T-helper 2 cell treated with Interferon-gamma antibody and Interleukin-4, amounts not matched to agents 100 ng/mL and 5 ng/mL, for 36 hours (primary cell): Measurements from ENCODE around the gene NCKIPSD. TPM values are rescaled to one million over a fixed set of nuclear protein-coding genes. Genes with fewer than 3 reads are reported as not detected.
"Not testable (repeated sequence)": the region's sequence is repeated elsewhere in the genome, so short reads cannot be mapped to it uniquely, and the experiment has no call there.

Experiments
- intact Hi-C: fragments of 100-400 bp; cut with micrococcal nuclease; formaldehyde crosslinking; loops from one replicate; pipeline ENCODE4 v1.15.1; 2023
- total RNA-seq: library from RNA; stranded (reverse); gene quantifications from 2 replicates; pipeline ENCODE4 v1.2.3, GENCODE V29; 2022

NCKIPSD gene
- total RNA-seq = 34.1 and 37.8 TPM in 2 replicates

- intact Hi-C loops = loop anchor here (1.0 to 2.0 kb wide), 4 partner anchors 21 to 77 kb away; partner anchors contain the start of genes IP6K2, SLC26A6 and UQCRC1
Observed at GRCh38 chr3:48685603-48686511, at the start of gene NCKIPSD. NCKIPSD (minus strand) TSS chr3:48685915; CDS start chr3:48685807, 108 bp downstream.

DNA sequence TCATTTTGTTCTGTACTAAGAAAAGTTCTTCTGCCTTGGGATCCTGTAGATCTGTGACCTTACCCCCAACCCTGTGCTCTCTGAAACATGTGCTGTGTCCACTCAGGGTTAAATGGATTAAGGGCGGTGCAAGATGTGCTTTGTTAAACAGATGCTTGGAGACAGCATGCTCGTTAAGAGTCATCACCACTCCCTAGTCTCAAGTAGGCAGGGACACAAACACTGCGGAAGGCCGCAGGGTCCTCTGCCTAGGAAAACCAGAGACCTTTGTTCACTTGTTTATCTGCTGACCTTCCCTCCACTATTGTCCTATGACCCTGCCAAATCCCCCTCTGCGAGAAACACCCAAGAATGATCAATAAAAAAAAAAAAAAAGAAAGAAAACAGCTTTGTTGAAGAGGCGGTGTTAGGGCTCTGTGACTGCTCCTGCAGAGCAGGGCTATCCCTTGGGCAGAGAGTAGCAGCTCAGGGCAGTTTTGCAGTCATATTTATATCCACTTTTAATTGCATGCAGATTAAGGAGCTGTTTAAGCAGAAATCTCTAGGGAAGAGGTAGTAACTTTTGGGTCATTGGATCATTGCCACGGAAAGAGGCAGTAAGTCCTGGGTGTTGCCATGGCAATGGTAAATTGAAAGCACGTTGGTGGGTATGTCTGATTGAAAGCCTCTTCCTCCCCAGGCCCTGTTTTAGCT, 49.5 kb upstream of the NCKIPSD start:
- intact Hi-C loops = not testable (repeated sequence)

DNA sequence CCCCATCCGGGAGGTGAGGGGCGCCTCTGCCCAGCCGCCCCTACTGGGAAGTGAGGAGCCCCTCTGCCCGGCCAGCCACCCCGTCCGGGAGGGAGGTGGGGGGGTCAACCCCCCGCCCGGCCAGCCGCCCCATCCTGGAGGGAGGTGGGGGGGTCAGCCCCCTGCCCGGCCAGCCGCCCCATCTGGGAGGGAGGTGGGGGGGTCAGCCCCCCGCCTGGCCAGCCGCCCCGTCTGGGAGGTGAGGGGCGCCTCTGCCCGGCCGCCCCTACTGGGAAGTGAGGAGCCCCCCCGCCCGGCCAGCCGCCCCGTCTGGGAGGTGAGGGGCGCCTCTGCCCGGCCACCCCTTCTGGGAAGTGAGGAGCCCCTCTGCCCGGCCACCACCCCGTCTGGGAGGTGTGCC, 48.8 kb upstream of the NCKIPSD start:
- intact Hi-C loops = not testable (repeated sequence)

DNA sequence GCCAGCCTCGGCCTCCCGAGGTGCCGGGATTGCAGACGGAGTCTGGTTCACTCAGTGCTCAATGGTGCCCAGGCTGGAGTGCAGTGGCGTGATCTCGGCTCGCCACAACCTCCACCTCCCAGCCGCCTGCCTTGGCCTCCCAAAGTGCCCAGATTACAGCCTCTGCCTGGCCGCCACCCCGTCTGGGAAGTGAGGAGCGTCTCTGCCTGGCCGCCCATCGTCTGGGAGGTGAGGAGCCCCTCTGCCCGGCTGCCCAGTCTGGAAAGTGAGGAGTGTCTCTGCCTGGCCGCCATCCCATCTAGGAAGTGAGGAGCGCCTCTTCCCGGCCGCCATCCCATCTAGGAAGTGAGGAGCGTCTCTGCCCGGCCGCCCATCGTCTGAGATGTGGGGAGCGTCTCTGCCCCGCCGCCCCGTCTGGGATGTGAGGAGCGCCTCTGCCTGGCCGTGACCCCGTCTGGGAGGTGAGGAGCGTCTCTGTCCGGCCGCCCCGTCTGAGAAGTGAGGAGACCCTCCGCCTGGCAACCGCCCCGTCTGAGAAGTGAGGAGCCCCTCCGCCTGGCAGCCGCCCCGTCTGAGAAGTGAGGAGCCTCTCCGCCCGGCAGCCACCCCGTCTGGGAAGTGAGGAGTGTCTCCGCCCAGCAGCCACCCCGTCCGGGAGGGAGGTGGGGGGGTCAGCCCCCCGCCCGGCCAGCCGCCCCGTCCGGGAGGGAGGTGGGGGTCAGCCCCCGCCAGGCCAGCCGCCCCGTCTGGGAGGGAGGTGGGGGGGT, 48.2 kb upstream of the NCKIPSD start:
- intact Hi-C loops = not testable (repeated sequence)

GRCh38 chr3:48727511-48727910, 41.8 kb upstream of the NCKIPSD start:
- intact Hi-C loops = no loop called here

DNA sequence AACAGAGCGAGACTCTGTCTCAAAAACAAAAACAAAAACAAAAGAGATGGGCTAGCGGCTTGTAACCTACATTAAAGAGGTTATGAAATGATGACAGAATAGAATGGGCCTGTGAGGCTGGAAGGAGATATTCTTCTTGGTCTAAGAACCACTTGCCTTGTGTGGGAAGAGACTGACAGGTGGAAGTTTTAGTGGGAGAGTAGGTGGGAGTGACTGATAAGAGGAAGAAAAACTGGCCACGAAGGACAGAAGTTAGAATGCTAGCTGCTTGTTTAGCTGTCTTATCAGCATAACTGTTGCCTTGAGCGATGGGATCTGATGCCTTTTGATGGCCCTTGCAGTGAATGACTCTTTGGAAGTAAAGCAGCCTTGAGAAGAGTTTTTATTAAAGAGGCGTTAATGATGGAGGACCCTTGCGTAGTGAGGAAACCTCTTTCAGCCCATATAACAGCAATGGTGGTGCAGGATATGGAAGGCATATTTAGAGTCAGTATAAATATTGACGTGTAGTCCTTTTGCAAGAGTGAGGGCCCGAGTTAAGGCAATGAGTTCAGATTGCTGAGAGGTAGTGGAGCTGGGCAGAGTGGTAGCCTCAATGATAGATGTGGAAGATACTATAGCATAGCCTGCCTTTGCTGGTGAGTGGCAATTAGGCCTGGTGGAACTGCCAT, 39.6 kb upstream of the NCKIPSD start:
- intact Hi-C loops = not testable (repeated sequence)

GRCh38 chr3:48723725-48724124, 38.0 kb upstream of the NCKIPSD start:
- intact Hi-C loops = no loop called here

DNA sequence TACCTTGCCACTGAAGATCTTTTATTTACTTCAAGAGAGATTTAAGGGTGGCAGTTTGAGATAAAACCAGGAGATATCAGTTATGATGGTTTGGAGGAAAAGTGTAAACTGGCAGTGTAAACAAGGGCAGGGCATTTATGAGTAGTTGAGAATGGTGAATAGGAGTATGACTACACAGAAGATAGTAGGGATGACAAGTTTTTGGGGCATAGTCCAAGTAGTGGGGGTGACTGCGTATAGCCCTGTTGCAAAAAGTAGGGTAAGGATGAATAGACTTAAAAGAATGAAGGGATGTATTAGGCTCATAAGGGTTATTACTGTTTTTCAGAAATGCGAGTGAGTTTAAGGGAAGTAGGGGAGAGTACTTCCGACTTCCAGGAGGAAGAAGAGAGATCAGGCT, 37.6 kb upstream of the NCKIPSD start:
- intact Hi-C loops = not testable (repeated sequence)

DNA sequence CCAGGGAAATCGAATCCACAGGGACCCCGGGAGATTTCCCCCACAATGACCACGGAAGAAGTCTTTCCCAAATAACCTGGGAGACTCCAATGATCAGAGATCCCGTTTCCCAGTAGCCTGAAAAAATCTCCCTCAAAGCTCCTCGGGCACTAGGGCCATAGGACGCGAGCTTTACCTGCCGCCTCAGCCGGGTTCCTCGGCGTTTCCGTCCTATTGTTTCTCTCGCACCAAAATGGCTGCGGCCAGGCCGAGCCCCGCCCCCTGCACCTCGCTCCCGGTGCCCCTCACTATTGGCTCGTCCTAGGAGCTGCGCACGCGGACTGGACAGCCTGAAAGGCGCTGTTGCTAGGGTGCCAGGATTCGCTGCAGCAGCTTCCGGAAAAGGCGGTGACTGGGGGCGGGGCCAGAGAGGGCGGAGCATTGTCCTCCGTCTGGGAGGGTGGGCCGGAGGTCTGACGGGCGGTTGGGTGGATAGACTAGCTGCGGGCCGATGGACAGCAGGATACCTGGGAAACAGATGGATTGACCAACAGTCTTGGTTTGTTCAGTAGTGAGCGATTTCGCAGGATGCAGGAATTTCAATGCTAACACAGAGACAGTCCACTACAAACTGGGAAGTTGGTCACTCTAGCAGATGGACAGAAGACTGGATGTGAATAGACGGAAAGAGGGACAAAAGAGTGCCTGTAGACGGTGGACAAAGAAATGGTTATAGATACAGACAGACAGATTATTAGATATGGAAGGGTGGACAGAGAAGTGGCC, 31.4 kb upstream of the NCKIPSD start, which contains the start of gene IP6K2:
TSS of gene IP6K2 (minus strand) at position 240 of the 765 bp plus-strand sequence. CDS start 21,930 bp downstream, outside the sequence.
- intact Hi-C loops = loop anchor here (1.0 to 5.0 kb wide), 9 partner anchors 32 to 754 kb away; partner anchors contain the start of genes ARIH2, CELSR3, DAG1 and NCKIPSD

GRCh38 chr3:48716508-48716981, 30.8 kb upstream of the NCKIPSD start:
- intact Hi-C loops = loop anchor here (2.0 to 5.0 kb wide), 5 partner anchors 54 to 754 kb away; partner anchors contain the start of genes CELSR3, DAG1, QRICH1 and WDR6

DNA sequence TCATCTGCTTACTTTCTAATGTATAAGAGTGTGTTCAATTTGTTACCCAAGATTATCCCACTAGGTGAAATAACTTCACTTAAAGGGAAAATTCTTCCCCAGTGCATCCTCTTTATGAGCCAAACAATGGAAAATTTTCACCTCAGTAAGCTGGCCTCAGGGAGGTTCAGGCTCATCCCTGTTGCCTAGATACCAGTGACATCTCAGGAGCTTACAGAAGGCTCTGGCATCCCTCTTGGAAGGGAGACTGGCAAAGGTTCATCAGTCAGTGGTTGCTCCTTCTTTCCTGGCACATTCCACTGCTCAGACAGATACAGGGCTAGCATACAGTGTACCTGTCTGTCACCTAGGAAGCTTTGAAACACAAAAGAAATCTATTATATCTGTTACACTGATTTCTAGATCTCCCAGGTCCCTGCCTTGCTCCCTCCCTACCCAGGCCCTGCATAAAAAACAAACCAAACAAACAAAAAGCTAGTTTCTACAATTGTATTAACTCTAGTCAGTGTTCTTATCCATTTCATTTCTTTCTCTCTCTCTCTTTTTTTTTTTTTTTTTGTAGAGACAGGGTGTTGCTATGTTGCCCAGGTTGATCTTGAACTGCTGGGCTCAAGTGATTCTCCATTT, 29.6 kb upstream of the NCKIPSD start:
- intact Hi-C loops = loop anchor here (5.0 kb wide), 2 partner anchors 377 to 473 kb away; partner anchors contain the start of genes QRICH1 and ZNF589

DNA sequence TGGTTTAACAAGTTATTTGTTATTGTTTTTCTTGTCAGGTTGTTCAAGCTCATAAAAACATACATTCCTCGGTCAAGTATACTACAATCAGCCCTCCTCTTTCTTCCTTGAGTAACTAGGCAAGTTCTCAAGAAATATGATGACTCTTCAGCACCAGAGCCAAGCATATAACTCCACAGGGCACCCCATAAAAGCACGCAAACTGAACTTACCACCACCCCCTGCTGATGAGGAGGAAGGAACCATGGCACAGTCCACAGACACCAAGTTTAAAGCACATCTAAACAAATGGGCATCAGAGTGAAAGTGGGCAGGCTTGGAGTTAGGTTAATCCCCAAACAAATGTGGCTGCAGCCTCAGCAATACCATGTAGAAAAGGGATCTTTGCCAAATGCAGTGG, 26.0 kb upstream of the NCKIPSD start:
- intact Hi-C loops = no loop called here

- intact Hi-C loops = no loop called here
Observed at GRCh38 chr3:48709051-48709461, 23.3 kb upstream of the NCKIPSD start.

GRCh38 chr3:48708481-48708889, 22.8 kb upstream of the NCKIPSD start:
- intact Hi-C loops = no loop called here

DNA sequence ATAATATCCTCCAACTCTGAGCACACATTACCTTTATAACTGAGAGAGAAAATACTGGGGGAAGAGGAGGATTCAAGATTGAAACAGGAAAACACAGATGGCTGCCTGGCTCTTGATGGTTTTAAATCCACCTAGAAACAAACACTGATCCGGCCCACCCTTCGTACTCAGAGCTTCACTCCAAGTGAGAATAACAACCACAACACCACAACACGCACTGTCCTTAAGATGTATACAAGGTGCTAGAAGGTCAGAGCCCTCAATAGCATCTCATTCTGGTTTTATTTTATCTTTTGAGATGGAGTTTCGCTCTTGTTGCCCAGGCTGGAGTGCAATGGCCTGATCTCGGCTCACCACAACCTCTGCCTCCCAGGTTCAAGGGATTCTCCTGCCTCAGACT, 21.4 kb upstream of the NCKIPSD start:
- intact Hi-C loops = no loop called here

DNA sequence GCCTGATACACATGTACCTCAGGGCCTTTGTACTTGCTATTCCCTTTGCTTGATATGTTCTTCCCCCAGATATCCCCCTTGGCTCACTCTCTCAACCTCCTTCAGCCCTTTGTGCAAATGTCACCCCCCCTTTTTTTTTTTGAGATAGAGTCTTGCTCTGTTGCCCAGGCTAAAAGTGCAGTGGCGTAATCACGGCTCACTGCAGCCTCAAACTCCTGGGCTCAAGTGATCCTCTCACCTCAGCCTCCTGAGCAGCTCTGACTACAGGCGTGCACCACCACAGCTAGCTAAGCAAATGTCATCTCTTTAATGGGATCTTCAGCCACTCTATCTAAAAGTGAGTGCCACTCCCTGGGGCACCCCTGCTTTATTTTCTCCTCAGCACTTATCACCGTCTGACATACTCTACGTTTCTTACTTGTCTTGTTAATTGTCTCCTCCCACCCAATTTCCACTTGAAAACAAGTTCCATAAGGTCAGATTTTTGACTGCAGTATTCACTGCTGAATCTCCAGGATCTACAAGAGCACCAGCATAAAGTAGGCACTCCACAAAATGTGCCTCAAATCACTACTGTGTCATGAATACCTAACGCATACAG, 16.7 kb upstream of the NCKIPSD start:
- intact Hi-C loops = no loop called here

- intact Hi-C loops = no loop called here
Observed at GRCh38 chr3:48700731-48701405, 15.2 kb upstream of the NCKIPSD start.

DNA sequence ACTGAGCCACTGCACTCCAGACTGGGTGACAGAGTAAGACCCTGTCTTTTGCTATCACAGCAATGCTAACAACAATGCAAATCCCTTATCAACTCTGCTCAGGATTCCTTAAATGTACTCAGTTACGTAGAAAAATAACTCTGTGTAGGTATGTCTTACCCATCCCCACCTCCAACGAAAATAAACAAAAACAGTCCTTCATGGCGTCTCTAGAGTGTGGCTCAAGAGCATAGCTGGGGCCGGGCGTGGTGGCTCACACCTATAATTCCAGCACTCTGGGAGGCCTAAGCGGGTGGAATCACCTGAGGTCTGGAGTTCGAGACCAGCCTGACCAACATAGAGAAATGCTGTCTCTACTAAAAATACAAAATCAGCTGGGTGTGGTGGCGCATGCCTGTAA, 13.2 kb upstream of the NCKIPSD start:
- intact Hi-C loops = no loop called here
